T-helper 9 cell (primary cell): ENCODE measurements around the gene UNK.
"Not testable (repeated sequence)": the region's sequence is repeated elsewhere in the genome, so short reads cannot be mapped to it uniquely, and the experiment has no call there.

Source experiments
- DNase-seq: peaks from one replicate; pipeline ENCODE4 v3.0.0-alpha.2; 2020

The UNK gene

DNA sequence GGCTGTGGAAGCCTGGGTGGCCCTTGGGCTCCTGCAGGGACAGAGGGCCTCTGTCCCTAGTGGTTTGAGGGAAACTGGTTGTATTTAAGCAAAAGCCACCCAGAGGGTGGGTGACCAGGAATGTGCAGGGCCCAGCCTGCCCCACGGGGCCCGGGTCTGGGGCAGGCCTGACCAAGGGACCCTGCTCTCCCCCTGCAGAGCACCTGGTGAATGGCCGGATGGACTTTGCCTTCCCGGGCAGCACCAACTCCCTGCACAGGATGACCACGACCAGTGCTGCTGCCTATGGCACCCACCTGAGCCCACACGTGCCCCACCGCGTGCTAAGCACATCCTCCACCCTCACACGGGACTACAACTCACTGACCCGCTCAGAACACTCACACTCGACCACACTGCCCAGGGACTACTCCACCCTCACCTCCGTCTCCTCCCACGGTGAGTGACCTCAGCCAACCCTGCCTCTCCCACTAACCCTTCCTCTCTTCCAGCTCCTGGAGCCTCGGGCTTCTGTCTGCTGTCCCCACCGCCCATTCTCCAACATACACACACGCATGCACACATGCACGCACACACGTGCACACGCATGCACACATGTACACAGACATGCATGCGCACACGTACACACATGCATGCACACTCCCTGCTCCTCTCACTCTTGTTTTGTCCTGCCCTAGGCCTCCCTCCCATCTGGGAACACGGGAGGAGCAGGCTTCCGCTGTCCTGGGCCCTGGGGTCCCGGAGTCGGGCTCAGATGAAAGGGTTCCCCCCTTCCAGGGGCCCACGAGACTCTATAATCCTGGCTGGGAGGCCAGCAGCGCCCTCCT lies 30.0 kb upstream of the UNK start:
- DNase-seq: no peak

DNA sequence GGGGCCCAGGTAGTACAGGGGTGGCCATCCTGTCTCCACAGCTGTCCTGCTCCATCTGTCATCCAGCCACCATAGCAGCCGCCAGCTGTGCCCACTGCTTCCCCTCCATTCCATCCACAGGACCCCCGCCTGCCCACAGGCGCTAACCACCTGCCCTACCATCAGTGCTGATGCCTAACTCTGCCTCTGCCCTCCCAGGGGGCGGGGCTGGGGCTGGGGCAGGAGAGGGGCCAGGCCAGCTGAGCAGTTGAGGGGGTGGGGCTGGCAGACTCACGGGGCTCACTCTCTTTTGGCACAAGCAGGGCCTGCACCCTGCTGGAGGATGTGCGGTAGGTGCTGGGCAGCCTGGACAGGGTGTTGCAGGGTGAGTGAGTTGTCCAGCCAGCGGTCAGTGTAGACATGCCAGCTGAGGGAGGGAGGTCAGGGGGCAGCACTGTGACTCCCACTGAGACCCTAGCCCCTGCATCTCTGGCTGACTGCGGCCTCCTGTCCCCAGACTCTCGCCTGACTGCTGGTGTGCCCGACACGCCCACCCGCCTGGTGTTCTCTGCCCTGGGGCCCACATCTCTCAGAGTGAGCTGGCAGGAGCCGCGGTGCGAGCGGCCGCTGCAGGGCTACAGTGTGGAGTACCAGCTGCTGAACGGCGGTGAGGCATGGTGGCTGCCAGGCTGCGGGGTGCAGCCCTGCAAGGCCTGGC lies 29.3 kb upstream of the UNK start:
- DNase-seq: no peak

DNA sequence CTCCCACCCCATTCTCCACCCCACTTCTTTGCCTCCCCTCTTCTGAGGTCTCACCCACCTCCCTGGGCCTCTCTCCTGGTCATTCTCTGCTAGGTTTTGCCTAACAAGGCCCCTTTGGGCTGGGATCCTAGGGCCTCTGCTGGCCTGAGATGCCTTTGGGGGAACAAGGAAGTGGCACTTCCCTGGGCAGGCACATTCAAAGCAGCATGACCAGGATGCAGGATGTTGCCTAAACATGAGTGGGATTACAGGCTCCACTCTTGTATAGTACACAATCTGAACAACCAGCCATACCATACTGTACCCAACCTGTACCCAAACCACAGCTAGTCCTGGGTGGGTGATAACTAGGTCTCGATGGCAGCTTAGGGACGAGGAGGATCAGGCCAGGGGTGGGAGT lies 28.6 kb upstream of the UNK start:
- DNase-seq: no peak

DNA sequence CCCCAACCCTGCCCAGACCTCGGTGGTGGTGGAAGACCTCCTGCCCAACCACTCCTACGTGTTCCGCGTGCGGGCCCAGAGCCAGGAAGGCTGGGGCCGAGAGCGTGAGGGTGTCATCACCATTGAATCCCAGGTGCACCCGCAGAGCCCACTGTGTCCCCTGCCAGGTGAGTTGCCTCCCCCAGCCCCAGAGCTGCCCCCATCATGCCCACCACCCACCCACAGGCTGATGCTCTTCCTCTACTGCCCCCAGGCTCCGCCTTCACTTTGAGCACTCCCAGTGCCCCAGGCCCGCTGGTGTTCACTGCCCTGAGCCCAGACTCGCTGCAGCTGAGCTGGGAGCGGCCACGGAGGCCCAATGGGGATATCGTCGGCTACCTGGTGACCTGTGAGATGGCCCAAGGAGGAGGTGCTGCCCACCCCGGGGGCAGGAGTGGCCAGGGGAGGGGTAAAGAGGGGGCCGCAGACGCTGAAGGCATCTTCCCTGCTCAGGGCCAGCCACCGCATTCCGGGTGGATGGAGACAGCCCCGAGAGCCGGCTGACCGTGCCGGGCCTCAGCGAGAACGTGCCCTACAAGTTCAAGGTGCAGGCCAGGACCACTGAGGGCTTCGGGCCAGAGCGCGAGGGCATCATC lies 28.0 kb upstream of the UNK start:
- no peak for DNase-seq

DNA sequence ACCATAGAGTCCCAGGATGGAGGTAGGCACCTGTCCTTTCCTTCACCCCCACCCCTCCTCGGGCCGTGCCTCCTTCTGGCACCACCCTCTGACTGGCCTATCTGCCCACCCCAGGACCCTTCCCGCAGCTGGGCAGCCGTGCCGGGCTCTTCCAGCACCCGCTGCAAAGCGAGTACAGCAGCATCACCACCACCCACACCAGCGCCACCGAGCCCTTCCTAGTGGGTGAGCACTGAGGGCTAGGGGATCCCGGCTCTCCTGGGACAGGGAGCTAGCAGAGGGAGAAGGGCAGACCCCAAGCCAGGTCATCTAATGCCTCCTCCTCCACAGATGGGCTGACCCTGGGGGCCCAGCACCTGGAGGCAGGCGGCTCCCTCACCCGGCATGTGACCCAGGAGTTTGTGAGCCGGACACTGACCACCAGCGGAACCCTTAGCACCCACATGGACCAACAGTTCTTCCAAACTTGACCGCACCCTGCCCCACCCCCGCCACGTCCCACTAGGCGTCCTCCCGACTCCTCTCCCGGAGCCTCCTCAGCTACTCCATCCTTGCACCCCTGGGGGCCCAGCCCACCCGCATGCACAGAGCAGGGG lies 27.4 kb upstream of the UNK start:
- DNase-seq: no peak

DNA sequence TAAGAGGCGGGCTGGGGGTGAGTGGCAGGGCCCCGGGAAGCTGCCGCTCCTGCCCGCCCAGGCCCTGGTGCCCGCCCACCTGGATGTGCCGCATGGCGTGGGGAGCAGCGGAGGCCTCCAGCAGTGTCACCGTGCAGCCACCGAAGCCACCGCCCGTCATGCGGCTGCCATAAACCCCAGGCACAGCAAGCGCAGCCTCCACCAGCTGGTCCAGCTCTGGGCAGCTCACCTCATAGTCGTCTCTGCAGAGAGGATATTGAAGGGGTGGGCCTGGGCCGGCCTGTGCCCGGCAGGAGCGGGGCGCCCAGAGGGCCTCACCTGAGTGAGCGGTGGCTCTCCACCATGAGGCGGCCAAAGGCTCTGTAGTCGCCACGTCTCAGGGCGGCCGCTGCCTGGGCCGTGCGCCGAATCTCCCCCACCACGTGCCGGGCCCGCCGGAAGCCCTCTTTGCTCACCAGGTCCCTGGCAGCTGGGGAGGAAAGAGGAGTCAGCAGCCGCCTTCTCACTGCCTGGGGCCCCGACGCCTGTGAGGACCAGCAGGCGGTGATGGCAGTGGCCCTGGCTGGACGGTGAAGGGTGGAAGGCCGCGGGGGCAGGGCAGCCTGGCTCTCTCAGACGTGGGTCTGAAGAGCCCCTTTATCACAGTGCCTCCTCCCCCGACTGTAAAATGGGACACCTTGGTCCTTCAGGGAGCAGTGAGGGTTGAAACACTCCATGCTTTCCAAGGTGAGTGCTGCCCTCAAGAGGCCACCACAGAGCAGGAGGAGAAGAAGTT lies 26.3 kb upstream of the UNK start:
- no peak for DNase-seq

DNA sequence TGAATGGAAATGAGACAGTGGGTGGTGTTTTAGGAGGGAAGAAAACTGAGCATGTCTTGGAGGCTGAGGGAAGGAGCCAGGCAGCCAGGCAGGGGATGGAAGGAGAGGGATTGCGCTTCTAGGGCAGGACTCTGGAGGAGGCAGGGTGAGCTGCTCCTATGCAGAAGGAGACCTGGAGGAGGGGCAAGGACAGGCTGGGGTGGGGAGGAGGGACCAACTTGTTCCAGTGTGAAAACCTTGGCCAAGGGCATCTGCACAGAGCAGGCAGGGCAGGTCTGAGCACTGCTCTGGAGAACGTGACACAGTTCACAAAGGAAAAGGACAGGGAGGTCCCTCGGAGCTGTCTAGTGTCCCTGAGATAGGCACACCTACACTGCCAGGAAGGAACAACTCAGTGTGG lies 25.1 kb upstream of the UNK start:
- no peak for DNase-seq

DNA sequence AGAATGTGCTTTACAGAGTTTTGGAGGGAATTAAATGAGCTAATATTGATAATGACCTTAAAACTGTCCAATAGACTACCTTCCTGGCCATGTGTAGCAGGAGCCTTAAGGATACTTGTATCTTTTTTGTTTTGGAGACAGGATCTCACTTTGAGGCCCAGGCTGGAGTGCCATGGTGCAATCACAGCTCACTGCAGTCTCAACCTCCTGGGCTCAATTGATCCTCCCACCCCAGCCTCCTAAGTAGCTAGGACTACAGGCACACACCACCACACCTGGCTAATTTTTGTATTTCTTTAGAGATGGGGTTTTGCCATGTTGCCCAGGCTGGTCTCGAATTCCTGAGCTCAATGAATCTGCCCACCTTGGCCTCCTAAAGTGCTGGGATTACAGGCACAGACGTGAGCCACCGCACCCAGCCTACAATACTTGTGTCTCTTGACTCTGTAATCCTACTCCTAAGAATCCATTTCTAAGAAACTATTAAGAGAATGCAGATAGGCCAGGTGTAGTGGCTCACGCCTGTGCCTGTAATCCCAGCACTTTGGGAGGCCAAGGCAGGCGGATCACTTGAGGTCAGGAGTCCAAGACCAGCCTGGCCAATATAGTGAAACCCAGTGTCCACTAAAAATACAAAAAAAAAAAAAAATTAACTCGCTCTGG lies 24.5 kb upstream of the UNK start:
- not testable (repeated sequence) for DNase-seq

DNA sequence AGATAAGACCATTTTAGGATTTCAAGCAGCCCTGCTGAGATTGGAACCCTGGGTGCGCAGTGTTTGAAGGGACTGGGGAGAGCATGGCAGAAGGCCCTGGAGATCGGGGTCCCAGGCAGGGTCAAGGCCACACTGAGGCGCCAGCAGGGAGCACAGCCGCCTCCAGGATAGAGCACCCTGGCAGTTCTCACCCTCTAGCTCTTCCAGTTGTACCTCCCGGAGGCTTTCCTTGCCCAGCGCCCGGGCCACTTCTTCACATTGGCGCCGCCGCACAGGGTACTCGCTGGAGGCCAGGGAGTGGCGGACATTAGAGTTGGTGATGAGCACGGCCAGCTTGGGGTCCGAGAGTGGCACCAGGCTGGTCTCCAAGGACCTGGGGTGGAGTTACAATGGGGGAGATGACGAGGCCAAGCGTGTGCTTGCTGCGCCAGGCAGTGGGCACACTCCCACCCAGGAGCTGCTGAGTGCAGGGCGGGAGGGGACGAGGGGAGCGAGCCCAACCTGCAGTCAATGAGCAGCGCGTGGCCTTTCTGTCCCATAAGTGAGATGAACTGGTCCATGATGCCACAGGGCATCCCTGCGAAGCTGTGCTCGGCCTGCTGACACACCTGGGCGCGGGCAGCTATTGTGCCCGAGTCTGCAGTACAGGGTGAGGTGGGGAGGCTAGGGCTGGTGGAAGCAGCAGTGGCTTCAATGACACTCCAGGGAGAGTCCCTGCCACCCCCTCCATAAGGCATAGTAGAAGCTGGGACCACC lies 21.9 kb upstream of the UNK start:
- DNase-seq: no peak

DNA sequence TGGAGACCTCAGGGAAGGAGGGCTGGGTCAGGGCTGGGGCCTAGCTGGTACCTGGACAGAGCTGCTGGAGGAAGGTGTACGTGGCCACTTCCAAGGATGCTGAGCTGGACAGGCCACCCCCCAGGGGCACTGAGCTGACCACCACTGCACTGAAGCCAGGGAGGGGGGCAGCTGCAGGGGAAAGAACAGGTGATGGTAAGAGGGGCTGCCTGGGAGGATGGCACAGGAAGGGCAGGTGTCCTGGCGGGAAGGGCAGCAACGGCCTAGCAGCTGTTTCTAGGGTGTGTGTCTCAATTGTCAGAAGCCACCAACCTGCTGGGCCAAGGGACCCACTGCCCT lies 21.4 kb upstream of the UNK start:
- no peak for DNase-seq

DNA sequence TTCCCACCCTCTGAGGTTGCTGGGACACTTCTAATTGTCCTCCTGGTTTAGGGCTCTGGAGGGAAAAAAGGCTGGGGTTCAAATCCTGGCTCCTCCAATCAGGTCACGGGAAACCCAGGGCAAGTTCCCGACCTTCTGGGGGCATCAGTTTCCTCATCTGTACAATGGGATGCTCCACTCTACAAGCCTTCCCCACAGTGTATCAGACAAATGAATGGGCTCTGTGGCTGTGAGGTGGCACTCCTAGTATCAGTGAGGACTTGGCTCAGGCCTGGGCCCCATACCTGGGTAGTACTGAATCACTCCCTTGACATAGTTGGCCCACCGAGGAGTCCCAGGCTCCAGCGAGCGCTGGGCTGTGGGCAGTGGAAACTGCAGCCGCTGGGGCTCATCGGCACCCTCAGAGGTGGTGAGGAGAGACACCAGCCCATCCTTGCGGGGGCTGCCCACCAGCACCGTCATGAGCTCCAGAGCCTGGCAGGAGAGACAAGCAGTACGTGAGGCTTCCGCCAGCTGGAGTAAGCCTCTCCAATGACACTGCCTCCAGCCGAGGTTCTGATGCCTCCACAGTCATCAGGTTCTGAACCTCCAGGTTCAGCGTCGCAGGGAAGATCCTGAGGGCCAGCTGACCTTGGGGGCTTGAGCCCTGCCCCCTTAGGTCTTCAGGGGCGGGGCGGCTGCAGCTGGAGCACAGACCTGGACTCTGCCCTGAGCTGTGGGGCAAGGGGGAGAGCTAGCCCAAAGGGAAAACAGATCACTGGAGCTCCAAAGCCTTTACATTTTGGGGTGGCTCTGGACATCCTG lies 20.8 kb upstream of the UNK start:
- no peak for DNase-seq

DNA sequence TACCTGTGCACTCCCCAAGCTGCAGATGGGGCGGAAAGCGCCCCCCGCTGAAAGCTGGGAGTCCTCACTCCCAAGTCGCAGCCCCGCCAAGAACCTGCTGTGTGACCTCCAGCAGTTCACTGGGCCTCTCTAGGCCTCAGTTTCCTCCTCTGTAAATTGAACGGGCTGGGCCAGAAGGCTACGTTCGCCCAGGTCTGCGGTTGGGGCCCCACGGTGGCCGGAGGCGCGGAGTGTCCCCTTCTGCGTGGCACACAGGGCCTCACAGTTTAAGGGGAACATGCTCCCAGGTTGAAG lies 20.2 kb upstream of the UNK start:
- no peak for DNase-seq

DNA sequence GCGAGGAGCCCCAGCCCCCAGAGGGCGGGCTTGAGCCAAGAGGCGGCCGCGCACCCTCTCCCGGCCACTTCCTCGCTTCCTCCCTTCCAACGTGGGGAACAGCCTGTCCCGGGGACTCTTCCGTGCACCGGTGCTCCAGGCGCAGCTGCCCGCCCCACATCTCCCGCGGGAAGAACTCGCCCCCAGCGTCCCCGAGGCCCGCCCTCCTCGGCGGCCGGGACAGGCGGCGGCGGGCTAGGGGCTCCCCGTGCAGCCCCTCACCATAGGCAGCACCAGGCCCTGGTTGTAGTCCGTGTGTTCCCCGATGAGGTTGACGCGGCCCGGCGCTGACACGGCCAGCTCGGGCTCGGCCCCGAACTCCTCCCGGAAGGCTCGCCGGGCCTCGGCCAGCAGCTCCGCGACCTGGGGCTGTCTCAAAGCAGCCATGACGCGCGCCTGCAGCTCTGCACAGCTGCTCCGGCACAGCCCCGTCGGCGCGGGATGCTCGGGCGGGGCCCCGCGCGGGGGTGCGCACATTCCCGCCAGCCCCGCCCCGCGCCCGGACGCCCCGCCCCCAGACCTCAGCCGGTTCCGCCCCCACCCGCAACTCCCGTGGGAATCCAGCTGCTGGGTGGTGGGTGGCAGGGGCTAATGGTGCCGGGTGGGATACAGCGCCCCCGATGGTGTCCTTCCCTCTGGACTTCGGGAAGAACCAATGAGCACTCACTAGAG lies 19.7 kb upstream of the UNK start, which contains the start of gene GALK1:
TSS of gene GALK1 (minus strand) at position 482 of the 711 bp plus-strand sequence. CDS start at position 426, 56 bp downstream.
- DNase-seq: peak; percentile 71

DNA sequence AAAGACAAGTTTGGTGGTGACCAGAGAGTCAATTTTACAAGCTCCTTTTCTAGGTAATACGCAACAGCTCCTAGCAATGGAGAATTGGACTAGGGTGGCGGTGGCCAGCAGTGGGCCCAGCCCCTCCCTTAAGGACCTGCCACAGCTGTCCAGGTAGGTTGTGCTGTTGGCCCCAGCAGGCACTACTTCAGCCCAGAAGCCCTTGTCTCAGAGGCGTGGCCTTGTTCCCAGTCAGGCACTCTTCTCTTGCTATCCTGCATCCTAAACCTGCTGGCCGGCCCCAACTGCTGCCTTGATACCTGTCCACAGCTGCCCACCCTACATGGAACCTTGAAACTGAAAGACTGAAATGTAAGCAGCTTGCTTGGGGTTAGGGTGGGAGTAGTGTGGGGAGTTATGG lies 18.6 kb upstream of the UNK start:
- DNase-seq: no peak

DNA sequence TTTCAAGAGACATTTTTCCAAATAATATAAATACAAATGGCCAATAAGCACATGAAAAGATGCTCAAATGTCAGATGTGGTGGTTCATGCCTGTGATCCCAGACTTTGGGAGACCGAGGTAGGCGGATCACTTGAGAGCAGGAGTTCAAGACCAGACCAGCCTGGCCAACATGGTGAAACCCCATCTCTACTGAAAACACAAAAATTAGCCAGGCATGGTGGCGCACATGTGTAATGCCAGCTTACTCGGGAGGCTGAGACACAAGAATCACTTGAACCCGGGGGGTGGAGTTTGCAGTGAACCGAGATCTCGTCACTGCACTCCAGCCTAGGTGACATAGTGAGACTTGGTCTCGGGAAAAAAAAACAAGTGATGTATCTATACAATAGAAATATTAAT lies 16.7 kb upstream of the UNK start:
- no peak for DNase-seq

DNA sequence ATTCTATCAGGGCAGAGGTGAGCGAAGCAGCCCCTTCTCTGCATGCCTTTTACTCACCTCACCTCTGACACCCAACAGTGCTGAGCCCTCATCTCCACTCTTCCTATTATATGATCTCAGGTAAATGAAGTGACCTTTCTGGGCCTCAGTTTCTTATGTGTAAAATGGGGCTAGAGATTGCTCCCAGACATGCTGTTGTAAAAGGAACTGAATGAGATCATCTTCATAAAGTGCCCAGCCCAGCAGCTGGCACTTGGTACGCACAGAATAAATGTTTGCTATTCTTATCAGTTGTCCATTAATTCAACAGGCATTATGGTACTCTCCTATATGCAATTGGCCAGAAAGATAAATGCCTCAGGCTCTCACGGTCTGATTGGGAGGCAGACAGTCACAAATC lies 15.1 kb upstream of the UNK start:
- no peak for DNase-seq

DNA sequence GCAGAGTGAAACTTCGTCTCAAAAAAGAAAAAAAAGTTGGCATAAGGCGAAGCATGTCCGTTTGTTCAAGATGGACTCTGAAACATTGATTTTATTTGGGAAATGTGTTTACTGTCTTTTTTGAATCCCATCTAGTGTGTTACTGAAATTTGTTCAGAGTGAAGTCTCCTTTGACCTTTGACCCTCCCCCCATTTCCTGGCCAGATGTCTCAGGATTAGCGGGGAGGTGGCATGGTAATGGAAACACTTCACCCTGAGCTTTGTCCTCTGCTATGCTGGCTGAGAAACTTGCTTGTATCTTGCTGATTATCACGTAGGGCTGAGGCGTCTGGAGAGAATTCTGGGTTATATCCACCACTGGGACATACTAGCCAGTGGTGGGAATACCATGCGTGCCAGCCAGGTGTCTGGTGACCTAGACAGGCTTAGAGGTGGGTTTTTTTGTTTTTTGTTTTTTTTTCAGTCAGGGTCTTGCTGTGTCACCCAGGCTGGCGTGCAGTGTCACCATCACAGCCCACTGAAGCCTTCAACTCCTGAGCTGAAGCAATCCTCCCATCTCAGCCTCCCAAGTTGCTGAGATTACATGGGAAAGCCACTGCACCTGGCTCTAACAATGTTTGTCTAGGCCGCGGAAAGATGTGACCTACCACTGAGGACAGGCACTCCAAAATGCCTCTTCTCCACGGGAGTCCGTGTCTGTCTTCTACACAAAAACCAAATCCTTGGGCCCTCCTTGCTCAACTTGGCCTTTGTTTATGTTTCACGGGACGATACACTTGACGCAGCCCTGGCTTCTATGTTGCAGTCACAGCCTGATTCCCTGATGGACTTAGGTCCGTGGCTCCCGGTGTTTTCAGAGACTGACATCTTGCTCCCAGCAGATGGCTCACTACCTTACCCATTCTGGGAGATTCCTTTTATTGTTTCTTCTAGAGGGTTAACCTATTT lies 13.0 kb upstream of the UNK start:
- DNase-seq: no peak

DNA sequence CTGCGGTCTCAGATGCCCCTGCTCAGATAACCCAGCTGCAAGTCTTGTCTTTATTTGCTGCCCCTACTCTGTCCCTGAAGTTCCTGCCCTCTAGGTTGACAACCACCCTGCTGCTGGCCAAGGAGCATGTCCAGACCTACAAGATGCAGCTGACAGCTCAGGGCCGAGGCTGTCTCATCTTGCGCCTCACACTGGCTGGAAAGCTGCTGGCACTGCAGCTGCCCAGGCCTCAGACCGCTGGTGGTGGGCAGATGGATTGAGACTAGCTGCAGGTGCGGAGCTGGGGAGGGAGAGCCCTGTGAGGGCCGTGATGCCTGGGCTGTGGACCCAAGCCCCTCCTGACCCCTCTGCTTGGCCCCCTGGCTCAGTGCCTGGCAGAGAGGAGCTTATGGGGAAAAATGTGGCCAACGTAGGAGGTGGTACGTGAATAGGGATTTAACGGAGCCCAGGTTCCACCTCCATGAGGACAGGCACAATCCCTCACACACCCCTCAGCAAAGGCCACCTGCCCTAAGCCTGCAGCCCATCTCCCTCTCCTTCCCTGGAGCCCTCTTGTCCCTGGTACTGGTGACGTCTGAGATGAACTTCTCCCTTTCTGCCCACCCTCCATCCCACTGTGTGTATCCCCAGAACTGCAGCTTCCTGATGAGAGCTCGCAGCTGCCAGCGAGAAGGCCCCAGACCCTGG lies 11.3 kb upstream of the UNK start:
- DNase-seq: no peak
